T1000 (cell line): ENCODE data around the gene MFAP4.

Source experiments
- DNase-seq: peaks from one replicate; lab custom pipeline; 2025; ENCODE audit warnings: mixed read lengths; lab: John Stamatoyannopoulos, UW

The MFAP4 gene

DNA sequence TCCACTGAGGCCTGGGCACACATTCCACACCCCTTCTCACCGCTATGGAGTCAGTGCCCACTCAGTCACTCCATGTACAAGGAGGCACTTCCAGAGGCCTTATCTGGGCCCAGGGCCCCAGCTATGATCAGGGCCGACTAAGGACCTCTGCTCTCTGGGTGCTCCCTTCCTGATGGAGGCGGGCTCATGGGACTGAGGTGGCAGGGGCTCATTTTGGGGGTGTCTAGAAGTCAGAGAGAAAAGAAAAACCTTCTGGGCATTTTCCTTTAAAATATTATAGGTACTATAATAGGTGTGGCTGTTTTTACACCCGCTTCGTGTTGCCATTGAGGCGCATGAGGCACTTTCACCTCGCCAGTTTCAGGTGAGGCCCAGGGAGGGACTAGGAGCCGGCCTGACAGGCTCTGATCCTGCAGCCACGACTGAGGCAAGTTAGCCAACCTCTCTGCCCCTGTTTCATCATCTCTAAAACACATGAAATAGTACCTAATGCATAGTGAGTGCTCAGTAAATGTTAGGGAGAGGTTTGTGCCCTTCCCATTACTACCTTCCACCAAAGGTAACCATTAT lies 38.8 kb downstream of the MFAP4 start:
- no peak for DNase-seq

DNA sequence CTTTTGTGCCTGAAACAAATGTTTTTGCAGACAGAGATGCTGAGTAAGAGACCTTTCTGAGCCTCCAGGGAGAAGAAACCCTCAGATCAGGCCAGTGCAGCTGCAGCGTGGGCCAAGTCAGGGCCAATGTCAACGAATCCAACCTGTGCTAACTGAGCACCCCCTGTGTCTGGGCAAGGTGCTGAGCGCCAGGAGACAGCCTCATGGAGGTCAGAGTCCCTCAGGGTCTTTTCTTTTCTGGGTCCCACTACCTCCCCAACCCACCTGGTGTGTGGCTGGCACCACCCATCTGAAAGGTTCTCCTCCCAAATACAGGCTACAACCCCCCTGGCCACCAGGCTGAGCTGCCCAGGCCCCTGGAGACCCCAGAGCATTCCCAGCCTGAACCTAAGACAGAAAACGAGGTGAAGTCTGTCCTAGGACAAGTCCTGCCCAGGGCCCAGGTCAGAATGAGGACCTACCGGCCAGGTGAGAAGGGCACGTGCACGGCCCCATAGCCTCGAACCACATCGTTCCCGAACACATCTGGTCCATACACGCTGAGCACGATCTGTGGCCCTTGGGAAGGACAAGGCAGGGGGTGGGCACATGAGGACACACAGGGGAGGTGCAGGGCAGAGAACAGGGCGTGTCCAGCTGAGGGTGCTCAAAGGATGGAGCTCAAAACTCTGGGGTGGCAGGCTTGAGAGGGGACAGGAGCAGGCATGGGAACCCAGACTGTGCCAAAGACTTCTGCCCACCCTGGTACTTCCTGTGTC lies 39.5 kb downstream of the MFAP4 start:
- no peak for DNase-seq

GRCh38 chr17:19346351-19347255 lies 40.4 kb downstream of the MFAP4 start:
- DNase-seq = peak; percentile 78

- no peak for DNase-seq
These were observed 41.3 kb downstream of the MFAP4 start for GRCh38 chr17:19345486-19346350.

GRCh38 chr17:19345067-19345460 lies 41.9 kb downstream of the MFAP4 start:
- no peak for DNase-seq

- no peak for DNase-seq
These were observed 42.5 kb downstream of the MFAP4 start for GRCh38 chr17:19344311-19345066.

DNA sequence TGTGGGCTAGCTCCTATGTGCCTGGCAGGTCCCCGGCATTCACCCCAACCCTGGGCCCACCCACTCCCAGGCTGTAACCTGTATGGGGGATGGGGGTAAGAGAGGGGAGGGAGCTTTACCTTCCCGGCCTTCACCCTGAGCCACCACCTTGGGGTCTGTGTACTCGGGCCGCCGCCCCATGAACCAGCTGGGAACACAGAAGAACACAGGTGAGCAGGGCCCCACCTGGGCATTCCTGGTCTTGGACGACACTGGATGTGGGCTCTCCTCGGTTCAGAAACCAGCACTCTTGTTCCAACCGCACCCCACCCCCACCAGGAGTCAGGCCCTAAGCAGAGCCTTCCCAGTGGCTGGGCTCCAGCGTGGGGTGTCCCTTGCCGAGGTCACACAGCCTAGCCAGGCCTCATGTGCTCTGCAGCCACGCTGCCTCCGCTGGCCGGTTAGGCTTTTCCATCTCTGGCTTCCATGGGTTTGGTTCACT lies 43.3 kb downstream of the MFAP4 start:
- DNase-seq = no peak

DNA sequence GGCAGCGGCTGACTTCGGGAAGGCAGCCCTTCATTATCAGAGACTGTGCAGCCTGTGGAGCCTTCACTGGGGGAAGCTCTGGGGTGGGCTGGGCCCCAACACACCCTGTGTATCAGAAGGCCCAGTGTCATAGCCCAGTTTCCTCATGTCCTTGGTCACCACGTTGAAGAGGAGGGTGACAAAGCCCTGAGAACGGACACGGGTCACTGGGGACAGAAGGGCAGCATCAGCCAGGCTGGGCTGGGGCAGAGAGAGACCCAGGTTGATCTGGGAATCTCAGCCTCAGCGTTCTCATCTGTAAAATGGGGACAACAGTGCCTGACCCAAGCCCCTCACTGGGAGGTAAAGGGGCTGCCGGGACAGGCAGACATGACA lies 43.7 kb downstream of the MFAP4 start:
- no peak for DNase-seq

DNA sequence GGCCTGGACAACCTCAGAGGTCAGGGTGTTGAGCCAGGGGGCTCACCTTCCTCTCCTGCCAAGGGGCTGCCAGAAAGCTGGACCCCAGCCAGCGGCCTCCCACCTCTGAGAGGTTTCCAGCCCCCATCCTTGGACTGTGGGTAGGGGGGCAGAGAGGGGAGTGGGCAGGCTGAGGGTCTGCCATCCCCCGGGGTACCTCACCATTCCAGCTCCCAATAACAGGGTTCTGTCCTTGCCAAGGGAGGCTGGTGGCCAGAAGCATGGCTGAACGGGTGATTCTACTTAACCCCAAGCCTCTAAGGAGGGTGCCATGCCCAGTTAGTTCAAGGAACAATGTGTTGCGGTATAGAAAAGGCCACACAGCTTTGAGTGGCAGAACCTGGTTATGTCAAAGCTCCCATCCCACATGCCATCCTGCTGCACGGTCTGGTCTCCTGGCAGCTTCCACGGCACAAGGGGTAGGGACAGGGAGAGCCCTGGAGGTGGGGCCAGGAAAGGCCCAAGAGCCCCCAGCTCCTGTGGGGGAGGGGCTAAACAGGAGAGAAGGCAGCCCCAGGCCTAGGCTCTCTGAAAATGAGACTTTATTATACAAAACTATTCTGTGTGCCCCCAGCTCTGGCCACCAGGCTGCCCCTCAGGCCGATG lies 44.3 kb downstream of the MFAP4 start:
- no peak for DNase-seq

DNA sequence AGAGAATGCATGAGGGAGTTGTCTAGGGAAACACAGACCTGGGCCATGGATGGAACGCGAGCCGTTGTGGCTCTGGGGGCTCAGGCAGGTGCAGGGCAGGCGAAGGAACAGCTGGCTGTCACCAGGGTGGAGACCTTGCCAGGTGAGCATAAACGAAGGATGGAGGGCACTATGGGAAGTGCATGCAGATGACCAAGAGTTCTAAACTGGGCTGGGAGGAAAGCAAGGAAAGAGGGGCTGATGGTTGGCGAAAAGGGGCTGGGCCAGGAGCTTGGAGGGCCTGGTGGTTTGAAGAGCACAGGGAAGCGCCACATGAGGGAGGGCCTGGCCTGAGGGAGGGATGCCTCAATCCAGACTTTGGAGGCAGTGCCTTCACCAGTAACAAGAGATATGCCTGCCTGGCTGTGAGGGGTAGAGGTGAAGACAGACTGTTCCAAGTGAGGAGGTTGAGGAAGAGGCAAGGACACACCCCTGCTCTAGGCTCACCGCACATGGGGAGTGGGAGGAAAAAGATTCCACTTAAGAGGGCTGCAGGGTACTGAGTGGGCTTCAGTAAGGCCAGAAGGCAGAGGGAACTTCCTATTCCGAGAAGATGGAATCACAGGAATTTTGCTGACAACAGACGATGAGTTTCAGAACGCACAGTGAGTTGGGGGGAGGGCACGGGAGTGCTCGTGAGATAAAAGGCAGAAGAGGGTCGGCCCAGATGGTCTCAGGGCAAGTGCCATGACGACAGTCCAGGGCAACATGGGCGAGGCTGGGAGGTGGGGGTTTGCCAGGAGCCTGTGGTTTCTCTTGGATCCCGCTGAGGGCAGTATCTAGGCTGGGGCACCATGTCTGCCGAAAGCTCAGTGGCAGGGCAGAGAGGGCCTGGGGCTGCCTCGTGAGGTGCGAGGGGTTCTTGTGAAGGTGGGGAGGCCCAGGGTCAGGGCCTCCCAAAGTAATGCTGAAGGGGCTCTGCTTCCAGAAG lies 45.1 kb downstream of the MFAP4 start:
- DNase-seq = no peak

DNA sequence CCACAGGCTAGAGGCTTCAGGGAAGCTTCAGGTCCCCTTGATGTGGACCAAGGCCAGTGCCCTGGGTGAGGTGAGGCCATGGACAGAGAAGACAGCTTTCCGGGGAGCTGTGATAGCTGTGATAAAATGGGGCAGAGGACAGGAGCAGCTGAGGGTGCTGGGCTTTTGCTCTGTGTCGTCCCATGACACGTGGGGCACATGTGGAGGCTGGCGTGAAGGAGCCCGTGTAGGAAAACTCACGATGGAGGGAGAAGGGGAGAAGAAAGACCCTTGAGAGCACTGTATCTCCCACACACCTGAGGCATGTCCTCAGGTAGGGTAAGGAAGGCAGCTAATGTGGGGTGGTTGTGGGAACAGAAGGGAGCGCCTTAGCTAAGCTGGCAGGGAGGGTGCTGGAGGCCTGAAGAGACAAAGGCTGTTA lies 45.8 kb downstream of the MFAP4 start:
- DNase-seq = no peak

GRCh38 chr17:19339341-19339815 lies 47.6 kb downstream of the MFAP4 start:
- DNase-seq = no peak

DNA sequence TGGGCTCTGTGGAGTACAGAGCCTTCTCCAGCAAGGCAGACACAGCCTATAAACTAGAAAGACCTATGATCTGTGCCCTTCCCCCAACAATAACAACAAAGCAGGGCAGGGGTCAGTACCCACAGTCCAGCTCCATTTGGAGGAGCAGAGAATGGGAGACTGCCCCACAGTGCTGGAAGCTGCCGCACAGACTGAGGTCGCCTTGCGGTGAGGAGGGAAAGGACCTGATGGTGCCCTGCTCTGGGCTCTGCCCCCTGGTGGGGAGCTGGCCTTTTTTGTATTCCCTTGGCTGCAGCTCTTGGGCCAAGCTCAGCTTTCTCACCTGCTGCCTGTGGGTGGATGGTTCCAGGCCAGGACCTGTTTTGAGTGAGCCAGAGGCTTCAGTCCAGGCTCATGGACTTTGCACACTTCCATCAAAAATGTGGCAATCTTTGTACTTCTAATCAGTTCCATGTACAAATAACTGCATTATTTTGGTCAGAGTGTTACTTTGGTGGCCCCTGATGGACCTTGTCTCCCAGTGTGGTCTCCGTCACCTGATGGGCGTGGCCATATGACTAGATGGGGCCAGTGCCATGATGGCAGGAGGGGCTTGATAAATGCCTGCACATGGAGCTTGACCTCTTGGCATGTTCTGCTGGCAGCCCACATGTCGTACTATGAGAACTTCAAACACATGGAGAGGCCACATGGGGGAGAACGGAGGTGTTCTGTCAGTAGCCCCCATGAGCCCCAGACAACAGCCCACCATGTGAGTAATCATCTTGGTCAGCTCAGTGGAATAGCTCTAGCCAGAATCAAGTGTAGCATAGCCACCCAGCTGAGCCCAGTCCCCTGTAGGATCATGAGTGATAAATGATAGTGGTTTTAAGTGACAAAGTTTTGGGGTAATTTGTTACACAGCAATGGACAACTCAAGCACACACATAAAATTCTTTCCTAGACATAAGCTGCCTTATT lies 48.7 kb downstream of the MFAP4 start:
- no peak for DNase-seq

- DNase-seq = no peak
These were observed 49.3 kb downstream of the MFAP4 start for GRCh38 chr17:19337712-19338023.

GRCh38 chr17:19336938-19337711 lies 49.9 kb downstream of the MFAP4 start:
- DNase-seq = no peak

DNA sequence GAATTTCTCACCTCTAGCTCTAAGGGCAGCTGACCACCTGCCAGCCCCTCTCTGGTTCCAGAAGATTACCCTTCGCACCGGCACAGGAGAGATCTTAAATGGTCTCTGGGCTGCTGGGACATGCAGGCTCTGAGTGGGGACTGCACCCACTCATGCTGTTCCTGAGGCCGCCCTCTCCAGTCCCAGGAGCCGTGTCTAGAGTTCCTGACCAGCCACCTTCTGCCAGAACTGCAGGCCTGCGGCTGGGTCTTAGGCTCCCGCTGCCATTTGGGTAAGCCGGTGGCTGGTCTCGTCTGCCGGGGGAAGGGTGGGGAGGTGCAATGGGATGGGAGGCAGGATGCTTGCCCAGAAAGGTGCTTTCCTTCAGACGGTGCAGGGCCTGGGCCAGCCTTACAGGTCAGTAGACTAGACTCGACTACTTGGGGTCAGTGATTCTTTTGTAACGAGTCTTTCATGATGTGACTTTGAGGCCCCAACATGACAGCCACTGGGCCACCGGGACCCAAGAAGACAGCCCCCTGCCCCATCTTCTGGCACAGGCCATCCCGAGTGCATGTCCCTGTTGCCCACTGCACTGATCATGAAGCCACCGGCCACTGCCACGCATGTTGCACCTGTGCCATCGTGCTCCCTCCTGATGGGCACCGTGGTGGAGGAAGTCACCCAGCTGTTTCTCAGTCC lies 50.9 kb downstream of the MFAP4 start:
- DNase-seq = no peak

- no peak for DNase-seq
These were observed 52.7 kb downstream of the MFAP4 start for GRCh38 chr17:19334331-19334730.
